Measurements from ENCODE around the gene NEO1. TPM values are rescaled to one million over a fixed set of nuclear protein-coding genes. Genes with fewer than 3 reads are reported as not detected.
A peak's percentile ranks its signal among the peaks of the same experiment; 100 is the strongest.
"Not testable (repeated sequence)": the region's sequence is repeated elsewhere in the genome, so short reads cannot be mapped to it uniquely, and the experiment has no call there.

Gene NEO1
- total RNA-seq, 1 donor from 2014 or later: 156 TPM

DNA sequence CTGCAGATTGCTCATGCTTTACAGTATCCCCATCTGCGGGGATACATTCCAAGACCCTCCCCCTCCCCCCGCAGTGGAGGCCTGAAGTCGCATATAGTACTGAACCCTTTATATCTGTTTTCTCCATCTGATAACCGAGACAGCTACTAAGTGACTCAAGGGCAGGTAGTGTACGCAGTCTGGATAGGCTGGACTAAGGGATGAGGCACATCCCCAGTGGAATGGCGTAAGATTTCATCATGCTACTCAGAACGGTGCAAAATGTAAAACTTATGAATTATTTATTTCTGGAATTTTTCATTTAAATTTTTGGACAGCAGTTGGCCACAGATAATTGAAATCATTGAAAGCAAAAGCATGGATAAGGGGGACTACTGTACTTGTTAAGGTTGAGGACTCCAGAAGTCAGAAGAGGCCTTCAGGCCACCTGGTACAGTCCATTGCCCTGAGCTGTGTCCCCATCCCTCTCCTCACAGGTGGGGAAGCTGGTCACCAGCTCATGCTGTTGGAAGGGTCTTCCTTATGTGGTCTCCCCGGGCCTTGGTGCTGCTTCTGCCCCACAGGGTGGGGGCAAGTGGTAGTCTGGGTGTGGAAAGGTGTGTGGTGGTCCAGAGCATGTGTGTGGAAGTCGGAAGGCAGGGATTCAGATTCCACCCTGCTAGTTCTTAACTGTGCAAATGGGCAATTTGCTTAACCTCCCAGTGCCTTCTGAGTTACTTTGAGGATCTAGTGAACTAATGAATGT, 244.5 kb downstream of the NEO1 start:
- no peak for FAIRE-seq
- no peak for DNase-seq (ENCODE audit: low spot score in 2 of 2)

DNA sequence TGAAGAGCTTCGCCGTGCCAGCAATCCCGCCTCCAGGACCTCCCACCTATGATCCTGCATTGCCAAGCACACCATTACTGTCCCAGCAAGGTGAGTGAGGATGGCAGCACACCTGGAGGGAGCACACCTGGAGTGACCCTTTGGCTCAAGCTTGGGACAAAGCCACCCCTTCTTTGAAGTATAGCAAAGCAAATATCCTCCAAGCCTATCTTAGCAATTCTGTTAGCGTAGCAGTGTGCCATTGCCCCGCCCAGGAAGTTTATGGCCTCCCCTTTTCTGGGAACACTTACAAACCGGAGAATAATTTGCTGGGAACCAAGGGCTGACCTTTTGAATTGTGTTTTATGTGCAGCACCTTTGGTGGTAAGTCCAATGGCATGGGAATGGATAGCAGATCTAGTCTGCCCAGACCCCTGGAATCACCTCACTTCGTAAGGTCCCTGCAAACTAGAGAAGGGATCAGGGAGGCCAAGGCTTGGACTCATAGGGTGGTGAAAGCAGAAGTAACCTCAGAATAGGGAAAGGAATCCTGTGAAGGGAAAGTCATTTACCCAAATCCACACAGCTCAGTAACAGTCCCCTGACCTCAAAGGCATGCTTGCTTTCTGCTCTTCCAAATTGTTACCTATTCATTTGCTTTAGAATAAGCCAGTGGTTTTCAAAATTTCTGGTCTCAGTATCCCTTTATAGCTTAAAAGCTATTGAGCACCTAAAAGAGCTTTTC, 246.4 kb downstream of the NEO1 start:
- FAIRE-seq (no peak), DNase-seq (ENCODE audit: low spot score in 2 of 2) (no peak)

DNA sequence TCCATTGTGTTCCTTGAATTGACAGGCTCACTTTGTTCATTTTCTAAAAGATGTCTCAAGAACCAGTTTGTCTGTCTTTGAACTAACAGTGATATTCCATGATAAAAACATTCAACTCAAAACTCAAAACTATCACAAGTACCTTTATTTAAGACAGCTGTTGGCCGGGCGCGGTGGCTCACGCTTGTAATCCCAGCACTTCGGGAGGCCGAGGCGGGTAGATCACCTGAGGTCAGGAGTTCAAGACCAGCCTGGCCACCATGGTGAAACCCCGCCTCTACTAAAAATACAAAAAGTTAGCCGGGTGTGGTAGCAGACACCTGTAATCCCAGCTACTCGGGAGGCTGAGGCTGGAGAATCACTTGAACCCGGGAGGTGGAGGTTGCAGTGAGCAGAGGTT, 248.0 kb downstream of the NEO1 start:
- FAIRE-seq; DNase-seq (ENCODE audit: low spot score in 2 of 2): not testable (repeated sequence)

DNA sequence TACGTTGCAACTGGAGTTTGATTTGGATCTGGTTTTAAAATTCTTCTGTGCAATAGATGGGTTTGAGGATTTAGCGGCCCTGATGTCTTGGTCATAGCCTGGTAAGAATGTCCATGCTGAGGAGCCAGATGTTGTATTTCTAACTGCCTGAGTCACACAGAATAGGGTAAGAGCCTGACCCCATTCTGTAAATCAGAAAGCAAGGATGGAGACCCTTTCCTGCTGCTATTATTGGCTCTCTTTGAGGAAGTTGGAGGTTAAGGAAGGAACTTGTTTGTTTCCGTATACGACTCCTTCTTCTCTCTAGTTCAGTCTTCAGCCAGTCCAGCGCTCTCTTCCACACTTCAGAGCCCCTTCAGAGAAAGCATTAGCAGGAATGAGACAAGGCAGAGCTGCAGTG, 251.4 kb downstream of the NEO1 start:
- no peak for DNase-seq (ENCODE audit: low spot score in 2 of 2)
- no peak for FAIRE-seq

DNA sequence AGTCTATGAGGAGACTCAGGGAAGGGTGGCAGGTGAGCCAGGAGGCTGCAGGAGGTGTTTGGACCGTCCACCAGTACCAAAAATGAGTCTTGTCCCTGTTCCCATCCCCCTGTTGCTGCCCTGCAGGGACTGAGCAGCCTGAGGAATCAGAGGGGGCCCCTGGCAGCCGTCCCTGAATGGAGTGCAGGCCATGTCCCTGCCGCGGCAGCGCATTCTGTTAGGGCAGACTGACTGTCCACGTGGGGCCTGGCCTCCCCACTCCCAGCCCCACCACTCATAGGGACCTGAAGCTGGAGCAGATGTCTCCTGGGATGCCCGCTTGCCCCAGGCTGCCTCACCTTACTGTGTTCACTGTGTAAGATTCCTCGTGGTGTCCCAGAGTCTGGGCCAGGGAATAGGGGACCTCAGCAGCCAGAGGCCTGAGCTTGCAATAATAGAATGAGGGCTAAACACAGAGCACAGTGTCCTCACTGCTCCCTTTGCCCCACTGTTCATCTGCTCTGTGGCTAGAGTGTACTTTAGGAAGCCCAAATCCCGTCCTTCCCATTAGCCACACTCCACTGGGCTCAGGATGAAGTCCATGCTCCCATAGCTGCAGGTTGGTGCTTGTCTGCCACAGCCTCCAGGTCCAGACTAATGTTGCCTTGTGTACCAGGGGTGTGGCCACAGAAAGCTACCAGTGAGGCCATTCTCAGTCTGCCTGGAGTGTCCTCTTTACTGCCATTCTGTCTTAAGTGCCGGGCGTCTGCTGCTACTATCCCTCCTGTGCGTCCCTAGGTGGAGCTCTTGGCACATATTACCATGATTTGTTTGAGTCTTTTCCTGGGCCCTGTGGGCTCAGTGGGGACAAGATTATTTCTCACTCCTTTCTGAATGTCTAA, 253.3 kb downstream of the NEO1 start:
- no peak for DNase-seq (ENCODE audit: low spot score in 2 of 2)
- no peak for FAIRE-seq

DNA sequence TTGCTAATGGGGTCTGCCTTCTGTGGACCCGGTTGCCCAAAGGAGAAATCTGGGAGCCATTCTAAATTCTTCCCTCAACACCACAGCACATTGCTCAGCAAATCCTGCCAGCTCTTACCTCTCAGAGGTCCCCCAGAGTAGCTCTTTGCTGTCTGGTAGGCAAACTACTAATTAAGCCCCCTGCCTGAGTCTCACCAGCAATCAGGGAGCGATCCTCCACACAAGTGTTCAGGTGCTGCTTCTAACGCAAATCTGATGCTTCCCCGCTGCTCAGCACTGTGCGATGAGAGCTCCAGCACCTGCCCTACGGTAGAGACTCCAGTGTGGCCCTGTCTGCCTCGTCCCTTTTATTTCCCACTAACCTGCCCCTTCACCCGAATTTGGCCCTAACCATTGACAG, 256.0 kb downstream of the NEO1 start:
- DNase-seq (ENCODE audit: low spot score in 2 of 2) (no peak), FAIRE-seq (no peak)

DNA sequence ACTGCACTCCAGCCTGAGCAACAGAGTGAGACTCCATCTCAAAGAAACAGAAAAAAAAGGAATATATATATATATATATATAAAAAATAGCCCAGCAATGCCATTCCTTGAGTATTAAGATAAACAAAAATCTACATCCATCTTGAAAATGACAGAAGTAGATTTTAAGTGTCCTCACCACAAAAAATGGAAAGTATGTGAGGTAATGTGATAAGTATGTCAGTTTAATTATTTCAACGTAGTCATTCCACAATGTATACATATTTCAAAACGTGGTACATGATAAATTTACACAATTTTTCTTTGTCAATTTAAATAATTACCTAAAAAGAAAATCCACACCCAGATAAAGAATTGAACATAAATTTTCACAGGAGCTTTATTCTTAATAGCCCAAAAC, 261.6 kb downstream of the NEO1 start:
- no peak for DNase-seq (ENCODE audit: low spot score in 2 of 2)
- FAIRE-seq: no peak

DNA sequence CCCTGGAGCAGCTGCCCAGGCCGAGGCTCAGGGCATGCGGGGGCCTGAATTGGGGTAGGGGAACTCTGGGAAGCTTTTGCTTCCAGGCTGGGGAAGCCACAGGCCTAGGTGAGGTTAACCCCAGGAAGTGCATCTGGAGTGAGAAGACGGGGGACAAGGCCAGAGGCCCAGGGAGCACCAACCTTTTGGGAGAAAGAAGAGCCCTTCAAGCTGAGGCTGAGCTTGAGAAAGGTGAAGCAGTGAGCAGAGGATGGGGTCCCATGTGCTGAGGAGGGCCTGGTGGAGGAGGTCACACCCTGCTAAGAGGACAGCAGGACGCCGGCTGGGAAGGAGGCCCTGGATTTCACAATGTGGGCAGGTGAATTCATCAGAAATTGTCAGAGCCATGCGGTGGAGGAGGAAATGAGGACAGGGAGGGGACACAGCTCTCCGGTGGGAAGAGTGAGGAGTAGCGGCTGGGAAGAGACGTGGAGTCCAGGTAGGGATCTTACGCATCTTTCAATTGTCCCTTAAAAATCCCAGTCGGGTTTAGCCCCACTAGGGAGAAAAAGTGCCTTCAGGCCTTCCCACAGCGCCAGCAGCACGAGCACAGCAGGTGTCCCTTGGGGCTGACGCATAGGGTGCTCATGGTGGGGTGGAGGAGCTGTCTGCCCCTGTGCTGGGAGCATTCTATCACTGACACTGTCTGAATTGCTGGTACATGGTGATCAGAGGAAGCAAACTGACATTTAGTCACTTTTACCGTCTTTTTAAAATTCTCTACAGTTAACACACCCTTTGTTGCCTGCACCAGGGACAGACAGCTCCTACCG, 265.6 kb downstream of the NEO1 start:
- no peak for DNase-seq (ENCODE audit: low spot score in 2 of 2)
- no peak for FAIRE-seq

DNA sequence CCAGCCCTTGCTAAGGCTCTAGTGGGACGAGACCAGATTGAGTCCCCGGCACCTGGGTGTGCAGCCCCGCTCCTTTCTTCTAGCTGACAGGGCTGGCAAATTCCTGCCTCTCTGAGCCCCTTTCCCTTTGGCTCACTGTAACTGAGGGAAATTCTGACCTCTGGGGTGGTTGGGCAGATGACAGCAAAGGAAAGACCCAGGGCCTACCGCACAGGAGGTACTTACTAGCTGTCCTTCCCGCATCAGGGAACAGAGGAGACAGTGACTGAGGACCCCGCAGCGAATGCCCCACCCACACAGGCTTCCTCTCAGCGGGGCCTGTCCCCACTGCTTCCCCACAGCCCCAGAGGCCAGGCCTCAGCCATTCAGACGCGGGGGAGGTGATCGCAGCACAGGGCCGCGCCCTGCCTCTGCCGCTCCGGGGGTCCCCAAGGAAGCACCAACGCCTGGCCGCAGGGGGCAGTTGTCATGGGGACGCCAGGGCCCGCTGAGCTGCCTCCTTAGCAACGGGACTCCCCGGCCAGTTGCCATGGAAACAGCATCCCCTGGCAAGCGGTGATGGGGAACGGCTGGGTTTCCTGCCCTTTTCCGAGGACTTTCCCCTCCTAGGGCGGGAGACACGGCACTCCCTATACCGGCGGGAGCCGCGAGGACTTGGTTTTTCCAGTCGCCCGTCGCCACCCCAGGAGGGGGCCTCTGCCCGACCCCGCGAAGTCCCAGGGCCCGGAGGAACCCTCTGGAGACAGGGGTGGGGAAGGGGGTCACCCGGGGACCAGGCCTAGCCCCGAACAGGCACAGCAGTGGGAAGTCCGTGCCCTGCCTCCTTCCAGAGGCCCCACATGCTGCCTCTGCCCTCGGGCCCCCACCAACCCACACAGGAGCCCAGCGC, 266.4 kb downstream of the NEO1 start:
- DNase-seq (ENCODE audit: low spot score in 2 of 2) (peak in 1 of 2 donors; percentile 66), FAIRE-seq (no peak)

DNA sequence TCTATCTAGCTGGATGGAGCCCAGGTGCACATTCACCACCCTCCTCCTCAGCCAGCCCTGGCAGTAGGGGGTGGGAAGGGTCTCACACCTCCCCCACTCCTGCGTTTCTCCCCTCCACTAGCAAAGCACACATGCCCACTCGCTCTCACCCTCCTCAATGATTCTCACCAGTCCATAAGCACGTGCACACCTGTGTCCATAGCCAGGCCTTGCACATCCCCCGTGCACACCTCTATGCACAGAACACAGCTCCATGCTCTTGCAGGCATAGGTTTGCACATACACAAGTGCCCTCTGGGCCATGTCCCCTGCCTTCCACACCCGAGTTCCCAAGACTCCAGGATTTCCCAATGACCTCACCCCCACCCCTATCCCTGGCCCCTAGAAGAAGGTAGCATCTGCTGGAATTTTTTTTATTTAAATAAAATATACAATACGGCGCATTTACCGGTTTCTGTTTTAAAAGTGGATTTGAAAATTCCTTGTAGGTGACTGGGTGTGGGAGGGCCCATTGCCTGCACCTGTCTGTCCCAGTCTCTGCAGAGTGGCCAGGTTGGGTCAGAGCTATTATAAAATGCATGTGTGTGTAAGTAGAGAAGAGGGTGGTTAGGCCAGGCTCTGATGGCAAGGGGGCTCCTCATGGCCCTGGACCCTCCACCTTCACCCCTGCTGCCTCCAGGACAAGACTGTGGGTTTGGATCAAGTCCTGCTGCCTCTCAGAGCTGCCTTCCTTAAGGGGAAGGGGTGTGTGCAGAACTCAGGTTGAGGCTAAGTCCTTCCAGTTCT, 267.4 kb downstream of the NEO1 start:
- no peak for FAIRE-seq
- DNase-seq (ENCODE audit: low spot score in 2 of 2): no peak

DNA sequence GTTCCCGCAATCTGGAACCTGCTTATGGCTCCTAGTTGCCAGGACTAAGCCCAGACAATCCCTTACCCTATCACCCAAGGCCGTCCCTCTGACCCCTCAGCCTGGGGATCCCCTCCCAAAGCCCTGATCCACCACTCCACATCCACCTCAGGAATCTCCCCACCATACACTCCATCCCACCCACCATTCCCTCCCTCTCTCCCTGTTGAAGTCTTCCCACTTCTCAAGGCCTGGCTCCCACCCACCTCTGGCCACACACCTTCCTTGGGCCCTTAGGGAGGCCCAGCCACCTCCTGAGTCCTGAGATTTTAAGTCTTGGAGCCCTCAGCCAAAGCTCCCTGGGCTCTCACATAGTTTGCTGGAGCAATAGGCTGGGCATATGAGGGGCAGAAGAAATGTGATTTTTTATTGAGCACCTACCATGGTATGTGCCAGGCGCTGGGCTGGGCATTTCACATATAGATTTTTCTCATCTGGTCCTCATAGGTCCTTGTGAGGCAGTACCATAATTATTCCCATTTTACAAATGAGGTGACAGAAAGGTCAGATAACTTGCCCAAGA, 268.4 kb downstream of the NEO1 start:
- DNase-seq (ENCODE audit: low spot score in 2 of 2) (no peak), FAIRE-seq (no peak)

DNA sequence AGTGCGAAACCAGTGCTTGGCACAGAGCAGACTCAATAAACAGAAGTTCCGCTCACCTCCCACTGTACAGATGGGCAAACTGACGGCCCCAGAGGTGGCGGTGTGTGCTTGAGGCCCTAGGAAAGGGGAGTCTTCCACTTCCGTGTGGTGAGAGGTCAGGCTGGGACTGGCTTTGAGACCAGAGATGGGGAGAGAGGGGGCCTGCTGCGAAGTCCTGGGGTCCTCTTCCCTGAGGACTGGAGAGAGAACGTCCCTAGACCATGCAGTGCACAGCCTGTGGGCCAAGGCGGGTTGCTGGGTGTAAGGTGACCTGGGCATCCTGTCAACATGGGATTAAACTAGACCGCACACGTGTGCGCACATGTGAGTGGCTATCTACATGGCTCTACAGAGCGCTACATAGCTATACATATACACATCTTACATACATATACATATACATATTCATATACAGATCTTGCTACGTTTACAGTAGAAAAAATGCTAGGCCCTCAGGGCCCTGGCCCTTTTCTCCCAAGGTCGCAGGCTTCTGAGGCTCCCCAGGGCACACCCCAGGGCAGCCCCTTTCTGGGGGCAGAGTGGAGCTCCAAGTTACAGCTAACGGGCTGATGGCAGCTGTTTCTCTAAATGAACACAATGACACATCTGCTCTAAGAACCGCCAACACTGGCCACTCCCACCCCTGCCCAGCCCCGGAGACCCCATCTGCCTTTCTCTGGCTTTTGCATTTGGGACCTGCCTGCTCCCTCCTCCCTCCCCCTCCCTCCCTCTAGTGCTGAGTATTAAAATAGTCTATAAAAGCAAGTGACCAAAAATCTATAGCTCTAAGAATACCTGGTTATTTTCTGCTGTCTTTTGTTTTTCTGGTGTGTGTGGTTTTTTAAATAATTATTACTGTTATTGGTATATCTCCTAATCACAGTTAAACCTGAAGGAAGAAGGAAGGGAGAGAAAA, 269.5 kb downstream of the NEO1 start:
- FAIRE-seq (no peak), DNase-seq (ENCODE audit: low spot score in 2 of 2) (no peak)

DNA sequence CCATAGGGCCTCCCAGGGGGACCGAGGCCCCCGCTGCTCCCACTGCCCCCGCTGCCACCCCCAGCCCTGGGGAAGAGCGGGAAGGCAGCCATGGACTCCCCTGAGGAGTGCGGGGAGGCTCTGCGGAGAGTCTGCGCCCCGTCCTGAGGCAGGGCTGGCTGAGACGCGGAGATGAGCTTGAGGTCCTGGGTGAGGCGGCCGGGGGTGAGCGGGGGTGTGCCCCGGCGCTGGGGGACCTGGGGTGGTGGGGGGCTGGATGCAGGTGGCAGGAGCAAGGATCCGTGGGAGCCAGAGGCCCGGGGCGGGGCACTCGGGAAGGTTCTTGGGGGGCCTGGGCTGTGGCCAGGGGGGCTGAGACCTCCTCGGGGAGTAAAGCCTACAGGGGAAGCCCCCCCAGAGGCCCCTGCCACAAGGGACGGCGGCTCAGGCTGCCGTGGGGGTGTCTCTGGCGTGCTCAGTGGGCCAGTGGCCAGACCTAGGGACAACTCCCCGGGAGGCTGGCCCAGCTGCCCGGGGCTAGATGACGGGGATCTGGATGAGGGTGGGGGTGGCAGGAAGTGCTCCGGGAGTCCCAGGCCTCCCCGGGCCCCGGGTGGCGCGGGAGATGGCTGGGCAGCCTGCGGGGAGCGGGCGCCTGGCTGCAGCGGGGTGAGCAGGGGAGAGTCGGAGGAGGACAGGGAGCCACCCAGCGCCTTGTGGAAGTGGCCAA, 270.6 kb downstream of the NEO1 start:
- DNase-seq (ENCODE audit: low spot score in 2 of 2) (no peak), FAIRE-seq (no peak)

DNA sequence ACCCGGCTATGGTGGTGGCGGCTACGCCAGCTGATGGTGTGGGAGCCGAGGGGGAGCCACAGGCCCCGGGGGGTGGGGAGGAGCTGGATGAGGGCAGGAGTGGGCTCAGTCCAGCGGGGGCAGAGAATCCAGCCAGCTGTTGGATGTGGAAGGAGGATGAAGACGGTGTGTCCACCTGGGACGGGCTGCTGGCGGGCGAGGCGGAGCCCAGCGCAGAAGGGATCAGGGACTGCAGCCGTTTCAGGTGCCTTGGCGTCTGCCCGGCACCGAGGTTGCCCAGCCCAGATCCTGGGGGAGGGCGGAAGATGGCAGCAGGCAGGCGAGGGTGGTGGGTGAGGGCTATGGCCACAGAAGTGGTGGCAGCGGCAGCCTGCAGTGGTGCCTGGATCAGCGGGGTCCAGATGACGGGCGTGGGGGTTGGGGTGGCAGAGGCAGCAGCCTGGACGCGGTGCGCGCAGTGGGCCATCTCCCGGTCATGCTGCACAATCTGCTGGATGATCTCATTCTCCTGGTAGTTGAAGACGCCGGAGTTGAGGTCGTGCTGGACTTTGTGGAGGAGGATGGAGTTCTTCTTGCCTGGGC, 271.2 kb downstream of the NEO1 start:
- DNase-seq (ENCODE audit: low spot score in 2 of 2) (no peak), FAIRE-seq (no peak)

DNA sequence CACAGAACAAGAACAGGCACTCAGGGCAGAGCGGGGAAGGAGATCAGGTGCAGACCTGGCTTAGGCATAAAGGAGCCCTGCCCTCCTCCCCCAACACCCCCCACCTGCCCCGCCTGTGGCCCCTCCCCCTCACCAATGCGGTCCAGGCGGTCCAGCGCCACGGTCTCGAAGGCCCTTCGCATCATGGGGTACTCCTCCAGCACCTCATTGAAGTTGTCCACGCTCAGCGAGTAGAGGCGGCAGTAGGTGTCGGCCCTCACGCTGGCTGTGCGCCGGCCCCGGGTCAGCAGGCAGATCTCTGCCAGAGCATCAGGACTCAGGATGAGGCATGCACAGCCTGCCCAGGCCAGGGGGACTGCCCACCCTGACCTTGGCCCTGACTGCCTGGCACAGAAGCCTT, 271.7 kb downstream of the NEO1 start:
- DNase-seq (ENCODE audit: low spot score in 2 of 2) (no peak), FAIRE-seq (no peak)

All from frontal cortex (tissue), 4 donors.